Activated T-cell treated with anti-CD3 and anti-CD28 coated beads for 1 hour (primary cell): ENCODE results near the gene AP2A2.

Experiments used
- DNase-seq: peaks from one replicate; pipeline ENCODE4 v3.0.0-alpha.2; 2020; ENCODE audit warnings: low read depth

Gene AP2A2

GRCh38 chr11:1042626-1043562 lies 117.2 kb downstream of the AP2A2 start:
- DNase-seq = no peak

GRCh38 chr11:1043563-1044096 lies 118.0 kb downstream of the AP2A2 start:
- no peak for DNase-seq

GRCh38 chr11:1044160-1044559 lies 118.5 kb downstream of the AP2A2 start:
- no peak for DNase-seq

GRCh38 chr11:1047595-1048156 lies 122.0 kb downstream of the AP2A2 start:
- DNase-seq = no peak

- no peak for DNase-seq
These were observed 122.9 kb downstream of the AP2A2 start for GRCh38 chr11:1048375-1049070.

- no peak for DNase-seq
These were observed 123.4 kb downstream of the AP2A2 start for GRCh38 chr11:1049071-1049405.

GRCh38 chr11:1049431-1049891 lies 123.8 kb downstream of the AP2A2 start:
- DNase-seq = no peak

- DNase-seq = no peak
These were observed 124.4 kb downstream of the AP2A2 start for GRCh38 chr11:1049911-1050580.

- peak; percentile 62 for DNase-seq
These were observed 125.1 kb downstream of the AP2A2 start for GRCh38 chr11:1050581-1051355.

- DNase-seq = no peak
These were observed 125.9 kb downstream of the AP2A2 start for GRCh38 chr11:1051356-1052132.

- DNase-seq = no peak
These were observed 126.7 kb downstream of the AP2A2 start for GRCh38 chr11:1052133-1053011.

- no peak for DNase-seq
These were observed 127.6 kb downstream of the AP2A2 start for GRCh38 chr11:1053121-1053901.

GRCh38 chr11:1054143-1055108 lies 128.8 kb downstream of the AP2A2 start:
- no peak for DNase-seq

GRCh38 chr11:1055109-1055703 lies 129.5 kb downstream of the AP2A2 start:
- no peak for DNase-seq

- DNase-seq = no peak
These were observed 130.5 kb downstream of the AP2A2 start for GRCh38 chr11:1055990-1056771.

GRCh38 chr11:1057806-1058205 lies 132.1 kb downstream of the AP2A2 start:
- DNase-seq = no peak
